Measurements from ENCODE around the gene HAPLN2. TPM values are rescaled to one million over a fixed set of nuclear protein-coding genes. Genes with fewer than 3 reads are reported as not detected.

HAPLN2 gene
- total RNA-seq, 1 experiment from 2014 or later, result 1.2 TPM

DNA sequence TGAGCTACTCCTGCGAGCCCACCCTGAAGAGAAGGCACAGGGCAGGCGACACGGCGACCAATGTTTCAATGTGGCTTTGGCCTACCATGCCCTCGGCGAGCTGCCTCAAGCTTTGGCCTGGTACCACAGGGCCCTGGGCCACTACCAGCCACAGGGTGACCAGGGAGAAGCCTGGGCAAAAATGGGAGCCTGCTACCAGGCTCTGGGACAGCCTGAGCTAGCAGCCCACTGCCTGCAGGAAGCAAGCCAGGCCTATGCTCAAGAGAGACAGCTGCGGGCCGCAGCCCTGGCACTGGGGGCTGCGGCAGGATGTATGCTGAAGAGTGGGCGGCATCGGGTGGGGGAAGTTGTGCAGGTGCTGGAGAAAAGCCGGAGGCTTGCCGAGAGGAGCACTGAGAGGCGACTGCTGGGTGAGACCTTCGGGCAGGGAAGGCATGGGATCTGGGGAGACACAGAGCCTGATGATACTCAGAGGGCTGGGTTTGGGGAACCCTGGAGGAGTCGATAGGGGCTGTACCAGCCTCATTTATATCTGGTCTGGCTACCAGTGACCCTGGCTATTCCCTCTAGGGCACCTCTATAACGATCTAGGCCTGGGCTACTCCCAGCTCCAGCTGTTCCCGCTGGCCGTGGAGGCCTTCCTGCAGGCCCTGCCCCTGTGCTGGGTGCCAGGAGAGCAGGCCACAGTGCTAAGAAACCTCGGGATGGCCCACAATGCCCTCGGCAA is 37.4 kb upstream of the HAPLN2 start:
- H3K27ac Mint-ChIP-seq, result no peak overlapping the region
- peaks cover 2% of the 10 kb centered on the region for H3K27me3 Mint-ChIP-seq (ENCODE audit: low read depth)
- ATAC-seq (no peak), DNase-seq (ENCODE audit: low spot score) (no peak)
- TF ChIP-seq, protein P1, sequence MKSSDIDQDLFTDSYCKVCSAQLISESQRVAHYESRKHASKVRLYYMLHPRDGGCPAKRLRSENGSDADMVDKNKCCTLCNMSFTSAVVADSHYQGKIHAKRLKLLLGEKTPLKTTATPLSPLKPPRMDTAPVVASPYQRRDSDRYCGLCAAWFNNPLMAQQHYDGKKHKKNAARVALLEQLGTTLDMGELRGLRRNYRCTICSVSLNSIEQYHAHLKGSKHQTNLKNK (CRISPR knock-in tag; IDR thresholded peaks at IDR 0.05), result no peak
- no peak for TF ChIP-seq CDX4 (CRISPR knock-in tag; IDR thresholded peaks at IDR 0.05; ENCODE audit: borderline replicate concordance)
- TF ChIP-seq ZNF425 (CRISPR knock-in tag; conservative IDR thresholded peaks at IDR 0.05), result no peak
- TF ChIP-seq GABPB1 (CRISPR knock-in tag; IDR thresholded peaks at IDR 0.05), result no peak
- TF ChIP-seq ZNF423 (CRISPR knock-in tag; IDR thresholded peaks at IDR 0.05), result no peak
- TF ChIP-seq ZBTB21 (CRISPR knock-in tag; IDR thresholded peaks at IDR 0.05; ENCODE audit: borderline replicate concordance), result no peak
- no peak for TF ChIP-seq TEAD1 (CRISPR knock-in tag; IDR thresholded peaks at IDR 0.05)
- TF ChIP-seq FOXJ3 (CRISPR knock-in tag; IDR thresholded peaks at IDR 0.05; ENCODE audit: borderline replicate concordance), result no peak
- no peak for TF ChIP-seq E2F4 (CRISPR knock-in tag; IDR thresholded peaks at IDR 0.05; ENCODE audit: borderline replicate concordance, low read depth)
- CTCF ChIA-PET, result interaction anchor here (0.6 to 1.8 kb wide), 15 partner anchors 10 to 196 kb away, joined by 3 to 9 read pairs (median 4); partner anchors contain the start of genes GPATCH4, HAPLN2 and NAXE
- peaks cover 20% of the 10 kb centered on the region for H3K4me1 Mint-ChIP-seq
- H3K4me3 Mint-ChIP-seq, result no peak overlapping the region
- POLR2A ChIA-PET, result interaction anchor here (0.6 kb wide), 1 partner anchor 317 kb away, joined by 5 read pairs; no protein-coding TSS in a partner anchor
- no peaks in the 10 kb centered on the region for H3K36me3 Mint-ChIP-seq
- H3K9me3 Mint-ChIP-seq, result no peaks in the 10 kb centered on the region

DNA sequence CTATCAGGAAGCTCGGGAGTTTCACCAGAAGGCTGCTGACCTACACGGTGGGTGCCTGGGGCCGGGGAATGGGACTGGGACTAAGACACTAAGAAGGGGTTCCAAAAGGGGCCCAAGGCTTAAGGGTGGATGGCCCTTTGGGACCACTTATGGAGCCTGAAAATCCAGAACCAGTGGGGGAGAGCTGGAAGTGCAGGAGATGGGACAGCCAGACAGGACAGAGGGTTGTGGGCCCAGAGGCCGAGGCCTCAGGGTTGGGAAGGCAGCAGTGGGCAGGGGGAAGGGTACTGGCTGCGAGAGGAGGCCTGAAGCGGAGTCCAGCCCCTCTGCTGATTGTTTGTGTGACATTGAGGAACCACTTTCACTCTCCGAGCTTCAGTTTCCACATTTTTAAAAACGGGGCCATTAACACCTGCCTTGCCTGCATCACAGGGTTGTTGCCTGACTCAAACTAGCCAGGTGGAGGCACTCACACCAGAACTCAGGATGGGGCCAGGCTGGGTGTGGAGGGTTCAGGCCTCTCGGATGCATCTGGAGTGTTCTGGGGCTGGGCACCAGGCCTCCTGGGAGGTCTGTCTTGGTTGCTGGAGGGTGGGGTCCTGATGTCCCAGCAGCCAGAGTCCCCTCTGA is 36.7 kb upstream of the HAPLN2 start:
- peaks cover 2% of the 10 kb centered on the region for H3K27me3 Mint-ChIP-seq (ENCODE audit: low read depth)
- peaks cover 20% of the 10 kb centered on the region for H3K4me1 Mint-ChIP-seq
- TF ChIP-seq ATF6 (CRISPR knock-in tag; IDR thresholded peaks at IDR 0.05), result no peak
- TF ChIP-seq NFE2L1 (CRISPR knock-in tag; IDR thresholded peaks at IDR 0.05), result no peak
- no peak for TF ChIP-seq ZNF219 (CRISPR knock-in tag; IDR thresholded peaks at IDR 0.05; ENCODE audit: borderline replicate concordance)
- no peak for TF ChIP-seq MXD4 (CRISPR knock-in tag; IDR thresholded peaks at IDR 0.05; ENCODE audit: borderline replicate concordance)
- no peak for TF ChIP-seq RELA (CRISPR knock-in tag; IDR thresholded peaks at IDR 0.05; ENCODE audit: borderline replicate concordance)
- TF ChIP-seq AR (CRISPR knock-in tag; IDR thresholded peaks at IDR 0.05), result no peak
- no peak for TF ChIP-seq FOXP1 (CRISPR knock-in tag; IDR thresholded peaks at IDR 0.05; ENCODE audit: borderline replicate concordance)
- no peak for TF ChIP-seq MAX (CRISPR knock-in tag; IDR thresholded peaks at IDR 0.05)
- no peak for TF ChIP-seq ZNF396 (CRISPR knock-in tag; IDR thresholded peaks at IDR 0.05; ENCODE audit: borderline replicate concordance)
- no peak for TF ChIP-seq TCF7 (CRISPR knock-in tag; IDR thresholded peaks at IDR 0.05; ENCODE audit: low read depth)
- no peak for TF ChIP-seq ZNF121 (CRISPR knock-in tag; IDR thresholded peaks at IDR 0.05)
- TF ChIP-seq E2F4 (CRISPR knock-in tag; IDR thresholded peaks at IDR 0.05; ENCODE audit: borderline replicate concordance, low read depth), result no peak
- no peak for TF ChIP-seq ESRRA (CRISPR knock-in tag; IDR thresholded peaks at IDR 0.05; ENCODE audit: borderline replicate concordance)
- ChIA-PET CTCF (interaction anchor here (0.8 to 1.8 kb wide), 12 partner anchors 9 to 197 kb away, joined by 3 to 9 read pairs (median 4); partner anchors contain the start of genes GPATCH4, HAPLN2 and NAXE), POLR2A (no interaction called here)
- no peak for ATAC-seq
- DNase-seq (ENCODE audit: low spot score), result no peak
- no peak overlapping the region for H3K27ac Mint-ChIP-seq
- H3K4me3 Mint-ChIP-seq, result no peak overlapping the region
- H3K9me3 Mint-ChIP-seq, result no peaks in the 10 kb centered on the region
- H3K36me3 Mint-ChIP-seq, result no peaks in the 10 kb centered on the region
